Astrocyte (in vitro differentiated cells and primary cell): ENCODE results near the gene SFMBT2. TPM values are rescaled to one million over a fixed set of nuclear protein-coding genes. Genes with fewer than 3 reads are reported as not detected.

Source experiments
- DNase-seq: peaks from one replicate; pipeline ENCODE4 v3.0.0-alpha.2; 2010; ENCODE audit warnings: low read depth
- FAIRE-seq: peaks from 2 replicates; lab custom pipeline; 2011; peaks lifted over from hg19 to GRCh38; lab: Jason Lieb, UNC
- H2AFZ ChIP-seq: 2 replicates; pipeline ENCODE4 v1.6.0; 2012; ENCODE audit warnings: low read depth, low read length, inconsistent platforms
- H3K27ac ChIP-seq: 2 replicates; pipeline ENCODE4 v1.5.1; 2011; ENCODE audit warnings: low read depth, low read length, inconsistent platforms
- H3K27me3 ChIP-seq: 2 replicates; pipeline ENCODE4 v1.6.0; 2011; ENCODE audit warnings: low read length, inconsistent platforms; ENCODE audit not compliant: insufficient read depth
- H3K36me3 ChIP-seq: 2 replicates; pipeline ENCODE4 v1.5.1; 2011; ENCODE audit warnings: low read length, inconsistent platforms; ENCODE audit not compliant: insufficient read depth
- H3K4me1 ChIP-seq: 2 replicates; pipeline ENCODE4 v1.5.1; 2011; ENCODE audit warnings: low read length, inconsistent platforms; ENCODE audit not compliant: insufficient read depth
- H3K4me2 ChIP-seq: 2 replicates; pipeline ENCODE4 v1.6.0; 2012; ENCODE audit warnings: low read length, inconsistent platforms
- H3K4me3 ChIP-seq: 2 replicates; pipeline ENCODE4 v1.5.1; 2011; ENCODE audit warnings: low read depth, mild to moderate bottlenecking, low read length, inconsistent platforms; ENCODE audit not compliant: insufficient read depth
- H3K79me2 ChIP-seq: 2 replicates; pipeline ENCODE4 v1.6.0; 2012; ENCODE audit warnings: mild to moderate bottlenecking, low read length, inconsistent platforms; ENCODE audit not compliant: insufficient read depth
- H3K9ac ChIP-seq: 2 replicates; pipeline ENCODE4 v1.6.0; 2012; ENCODE audit warnings: mild to moderate bottlenecking, low read length, inconsistent platforms
- H3K9me3 ChIP-seq: 2 replicates; pipeline ENCODE4 v1.5.1; 2012; ENCODE audit warnings: low read depth, mild to moderate bottlenecking, low read length, inconsistent platforms; ENCODE audit not compliant: insufficient read depth
- H4K20me1 ChIP-seq: 2 replicates; pipeline ENCODE4 v1.6.0; 2012; ENCODE audit warnings: low read length, inconsistent platforms; ENCODE audit not compliant: insufficient read depth
- H3K27ac Mint-ChIP-seq: one replicate; pipeline ENCODE4 v1.8.0; 2021; ENCODE audit warnings: mild to moderate bottlenecking, mixed read lengths; ENCODE audit not compliant: unreplicated experiment
- H3K27me3 Mint-ChIP-seq: one replicate; pipeline ENCODE4 v1.8.0; 2021; ENCODE audit warnings: low read depth, mixed read lengths; ENCODE audit not compliant: unreplicated experiment
- H3K36me3 Mint-ChIP-seq: one replicate; pipeline ENCODE4 v1.8.0; 2021; ENCODE audit warnings: low read depth, mixed read lengths; ENCODE audit not compliant: unreplicated experiment
- H3K4me1 Mint-ChIP-seq: one replicate; pipeline ENCODE4 v1.8.0; 2021; ENCODE audit warnings: low read depth, mixed read lengths; ENCODE audit not compliant: unreplicated experiment
- H3K4me3 Mint-ChIP-seq: one replicate; pipeline ENCODE4 v1.8.0; 2021; ENCODE audit warnings: mild to moderate bottlenecking, moderate library complexity, mixed read lengths; ENCODE audit not compliant: unreplicated experiment
- H3K9me3 Mint-ChIP-seq: one replicate; pipeline ENCODE4 v1.8.0; 2021; ENCODE audit warnings: mild to moderate bottlenecking, mixed read lengths; ENCODE audit not compliant: unreplicated experiment
- EZH2 ChIP-seq: IDR thresholded peaks from 2 replicates; pipeline ENCODE4 v1.6.1; 2012; ENCODE audit warnings: mild to moderate bottlenecking, low read length, inconsistent platforms; ENCODE audit not compliant: insufficient read depth
- total RNA-seq: library from RNA; stranded (reverse); gene quantifications from 2 replicates; pipeline ENCODE4 v1.2.1, GENCODE V29; 2021
- TF ChIP-seq, protein P1 (sequence below): IDR thresholded peaks from 2 replicates; pipeline ENCODE4 v1.5.1; 2011; ENCODE audit warnings: low read depth, mild to moderate bottlenecking, inconsistent platforms, low read length, moderate library complexity; ENCODE audit not compliant: insufficient read depth

SFMBT2 gene
- total RNA-seq, 1 donor from 2014 or later = 3.9 TPM

DNA sequence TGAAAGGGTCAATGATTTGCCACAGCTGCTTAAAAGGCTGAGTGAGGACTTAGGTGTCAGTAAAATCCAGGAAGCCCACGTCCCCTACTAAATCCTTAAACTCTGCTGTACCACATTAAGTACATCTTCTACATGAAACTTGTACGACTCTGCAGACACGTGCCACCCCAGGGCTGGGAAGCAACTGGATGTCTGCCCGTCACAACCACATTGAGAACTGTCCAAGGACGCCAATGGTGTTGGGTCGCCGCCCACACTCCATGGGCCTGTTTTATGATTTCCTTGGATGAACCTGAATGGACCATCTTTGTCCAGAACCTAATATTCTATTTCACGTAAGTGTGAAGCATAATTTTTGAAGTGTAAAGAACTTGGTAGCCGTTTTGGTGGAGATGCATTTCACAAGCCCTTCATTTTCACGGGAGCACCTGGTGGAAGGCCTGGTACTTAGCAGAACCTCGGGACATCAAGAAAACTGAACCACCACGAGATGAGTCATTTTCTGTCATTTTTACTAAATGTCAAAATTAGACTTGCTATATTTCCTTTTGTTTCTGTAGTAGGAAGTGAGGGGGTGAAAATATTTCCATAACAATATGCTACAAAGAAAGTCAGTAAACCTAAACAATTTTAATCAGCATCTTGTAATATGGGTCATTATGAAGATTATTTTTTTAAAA lies 134.9 kb downstream of the SFMBT2 start:
- Histone ChIP-seq H4K20me1 (no peaks in the 10 kb centered on the region), H3K4me3 (no peak overlapping the region), H2AFZ (no peak overlapping the region), H3K27me3 (no peaks in the 10 kb centered on the region), H3K36me3 (no peaks in the 10 kb centered on the region), H3K4me1 (no peaks in the 10 kb centered on the region), H3K9ac (no peak overlapping the region), H3K4me2 (no peak overlapping the region), H3K79me2 (no peaks in the 10 kb centered on the region), H3K27ac (no peak overlapping the region), H3K9me3 (no peaks in the 10 kb centered on the region)
- H3K36me3 Mint-ChIP-seq = peaks cover 7% of the 10 kb centered on the region
- DNase-seq = no peak
- FAIRE-seq = no peak
- H3K27ac Mint-ChIP-seq = no peak overlapping the region
- no peaks in the 10 kb centered on the region for H3K9me3 Mint-ChIP-seq
- H3K27me3 Mint-ChIP-seq = no peaks in the 10 kb centered on the region
- H3K4me1 Mint-ChIP-seq = no peaks in the 10 kb centered on the region
- H3K4me3 Mint-ChIP-seq = no peak overlapping the region
- TF ChIP-seq, protein P1, sequence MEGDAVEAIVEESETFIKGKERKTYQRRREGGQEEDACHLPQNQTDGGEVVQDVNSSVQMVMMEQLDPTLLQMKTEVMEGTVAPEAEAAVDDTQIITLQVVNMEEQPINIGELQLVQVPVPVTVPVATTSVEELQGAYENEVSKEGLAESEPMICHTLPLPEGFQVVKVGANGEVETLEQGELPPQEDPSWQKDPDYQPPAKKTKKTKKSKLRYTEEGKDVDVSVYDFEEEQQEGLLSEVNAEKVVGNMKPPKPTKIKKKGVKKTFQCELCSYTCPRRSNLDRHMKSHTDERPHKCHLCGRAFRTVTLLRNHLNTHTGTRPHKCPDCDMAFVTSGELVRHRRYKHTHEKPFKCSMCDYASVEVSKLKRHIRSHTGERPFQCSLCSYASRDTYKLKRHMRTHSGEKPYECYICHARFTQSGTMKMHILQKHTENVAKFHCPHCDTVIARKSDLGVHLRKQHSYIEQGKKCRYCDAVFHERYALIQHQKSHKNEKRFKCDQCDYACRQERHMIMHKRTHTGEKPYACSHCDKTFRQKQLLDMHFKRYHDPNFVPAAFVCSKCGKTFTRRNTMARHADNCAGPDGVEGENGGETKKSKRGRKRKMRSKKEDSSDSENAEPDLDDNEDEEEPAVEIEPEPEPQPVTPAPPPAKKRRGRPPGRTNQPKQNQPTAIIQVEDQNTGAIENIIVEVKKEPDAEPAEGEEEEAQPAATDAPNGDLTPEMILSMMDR = no peak
- TF ChIP-seq EZH2 = no peak

DNA sequence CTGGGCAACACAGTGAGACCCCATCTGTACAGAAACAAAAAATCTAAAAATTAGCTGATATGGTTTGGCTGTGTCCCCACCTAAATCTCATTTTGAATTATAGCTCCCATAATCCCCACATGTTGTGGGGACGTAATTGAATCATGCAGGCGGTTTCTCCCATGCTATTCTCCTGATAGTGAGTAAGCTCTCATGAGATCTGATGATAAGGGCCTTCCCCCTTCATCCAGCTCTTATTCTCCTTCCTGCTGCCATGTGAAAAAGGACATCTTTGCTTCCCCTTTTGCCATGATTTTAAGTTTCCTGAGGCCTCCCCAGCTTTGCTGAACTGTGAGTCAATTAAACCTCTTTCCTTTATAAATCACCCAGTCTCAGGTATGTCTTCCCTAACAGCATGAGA lies 136.5 kb downstream of the SFMBT2 start:
- H4K20me1 ChIP-seq = no peaks in the 10 kb centered on the region
- H2AFZ ChIP-seq = no peak overlapping the region
- TF ChIP-seq, protein P1 = no peak
- TF ChIP-seq EZH2 = no peak
- H3K36me3 Mint-ChIP-seq = peaks cover 7% of the 10 kb centered on the region
- H3K27me3 ChIP-seq = no peaks in the 10 kb centered on the region
- H3K9me3 Mint-ChIP-seq = no peaks in the 10 kb centered on the region
- H3K79me2 ChIP-seq = no peaks in the 10 kb centered on the region
- H3K4me1 Mint-ChIP-seq = peaks cover 1% of the 10 kb centered on the region
- H3K9ac ChIP-seq = no peak overlapping the region
- H3K4me1 ChIP-seq = peaks cover 8% of the 10 kb centered on the region
- H3K4me3 ChIP-seq = no peak overlapping the region
- no peaks in the 10 kb centered on the region for H3K36me3 ChIP-seq
- no peak for DNase-seq
- H3K4me3 Mint-ChIP-seq = no peak overlapping the region
- H3K4me2 ChIP-seq = no peak overlapping the region
- no peaks in the 10 kb centered on the region for H3K27me3 Mint-ChIP-seq
- H3K27ac Mint-ChIP-seq = no peak overlapping the region
- H3K9me3 ChIP-seq = no peaks in the 10 kb centered on the region
- H3K27ac ChIP-seq = no peak overlapping the region
- no peak for FAIRE-seq

DNA sequence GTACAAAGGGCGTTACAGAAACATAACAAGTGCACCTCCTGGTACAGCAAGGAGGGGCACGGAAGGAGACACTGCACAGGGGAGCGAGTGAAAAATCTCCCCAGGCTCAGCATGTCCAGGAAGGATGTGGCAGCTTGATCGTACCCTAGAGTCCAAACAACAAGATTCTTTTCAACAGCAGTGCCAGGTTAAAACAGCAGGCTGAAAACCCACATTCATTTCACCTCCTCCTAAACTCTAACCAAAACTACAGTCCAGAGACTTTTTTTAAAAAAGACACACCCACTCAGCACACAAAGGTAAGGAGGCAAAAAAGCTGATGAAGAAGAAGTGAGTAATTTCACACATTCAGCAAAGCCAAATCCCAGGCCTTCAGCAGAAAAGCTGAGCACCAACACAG lies 138.8 kb downstream of the SFMBT2 start:
- no peak overlapping the region for H3K27ac Mint-ChIP-seq
- no peak for DNase-seq
- H3K4me3 ChIP-seq = no peak overlapping the region
- H2AFZ ChIP-seq = no peak overlapping the region
- H3K27me3 ChIP-seq = no peaks in the 10 kb centered on the region
- peaks cover 4% of the 10 kb centered on the region for H3K36me3 Mint-ChIP-seq
- H3K4me1 ChIP-seq = peaks cover 11% of the 10 kb centered on the region
- H3K27ac ChIP-seq = no peak overlapping the region
- TF ChIP-seq, protein P1 = no peak
- TF ChIP-seq EZH2 = no peak
- H3K36me3 ChIP-seq = no peaks in the 10 kb centered on the region
- H3K79me2 ChIP-seq = no peaks in the 10 kb centered on the region
- H3K4me1 Mint-ChIP-seq = peaks cover 4% of the 10 kb centered on the region
- no peak overlapping the region for H3K4me3 Mint-ChIP-seq
- no peaks in the 10 kb centered on the region for H3K9me3 Mint-ChIP-seq
- H3K4me2 ChIP-seq = no peak overlapping the region
- H4K20me1 ChIP-seq = no peaks in the 10 kb centered on the region
- no peak overlapping the region for H3K9ac ChIP-seq
- H3K27me3 Mint-ChIP-seq = no peaks in the 10 kb centered on the region
- FAIRE-seq = no peak
- no peaks in the 10 kb centered on the region for H3K9me3 ChIP-seq
